Lower leg skin (tissue), 3 donors: ENCODE data around the gene ACCSL.

ENCODE experiments used
- POLR2A ChIP-seq, 2 donors: fragments of 450-650 bp; IDR thresholded peaks; one replicate each; pipeline ENCODE4 v1.6.1; 2016 to 2017; ENCODE audit warnings: antibody characterized with exemption in 2 of 2, mild to moderate bottlenecking in 1 of 2, moderate library complexity in 1 of 2
- TF ChIP-seq, protein P1 (sequence below), 3 donors: fragments of 450-650 bp; IDR thresholded peaks; one replicate each; pipeline ENCODE4 v1.5.1; 2016; ENCODE audit warnings: antibody characterized with exemption in 3 of 3, mild to moderate bottlenecking in 3 of 3, moderate library complexity in 2 of 3

DNA sequence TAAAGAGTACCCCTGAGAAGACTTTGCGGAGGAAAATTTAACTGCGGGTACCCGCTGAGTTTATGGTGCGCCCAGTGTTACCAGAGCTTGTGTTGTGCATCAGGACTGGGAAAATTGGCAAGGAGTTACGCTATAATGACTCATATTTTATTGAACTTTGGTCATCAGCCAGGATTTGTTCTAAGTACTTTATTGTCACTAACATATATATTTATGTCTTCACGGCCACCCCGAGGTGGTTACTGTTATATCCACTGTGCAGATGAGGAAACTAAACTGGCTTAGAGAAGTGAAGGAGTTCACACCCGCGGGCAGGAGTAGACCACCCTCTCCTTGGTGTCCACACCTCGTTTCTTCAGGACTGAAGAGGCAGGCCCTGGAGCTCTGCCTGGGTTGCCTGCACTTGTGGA is 19.0 kb downstream of the ACCSL start:
- TF ChIP-seq, protein P1, sequence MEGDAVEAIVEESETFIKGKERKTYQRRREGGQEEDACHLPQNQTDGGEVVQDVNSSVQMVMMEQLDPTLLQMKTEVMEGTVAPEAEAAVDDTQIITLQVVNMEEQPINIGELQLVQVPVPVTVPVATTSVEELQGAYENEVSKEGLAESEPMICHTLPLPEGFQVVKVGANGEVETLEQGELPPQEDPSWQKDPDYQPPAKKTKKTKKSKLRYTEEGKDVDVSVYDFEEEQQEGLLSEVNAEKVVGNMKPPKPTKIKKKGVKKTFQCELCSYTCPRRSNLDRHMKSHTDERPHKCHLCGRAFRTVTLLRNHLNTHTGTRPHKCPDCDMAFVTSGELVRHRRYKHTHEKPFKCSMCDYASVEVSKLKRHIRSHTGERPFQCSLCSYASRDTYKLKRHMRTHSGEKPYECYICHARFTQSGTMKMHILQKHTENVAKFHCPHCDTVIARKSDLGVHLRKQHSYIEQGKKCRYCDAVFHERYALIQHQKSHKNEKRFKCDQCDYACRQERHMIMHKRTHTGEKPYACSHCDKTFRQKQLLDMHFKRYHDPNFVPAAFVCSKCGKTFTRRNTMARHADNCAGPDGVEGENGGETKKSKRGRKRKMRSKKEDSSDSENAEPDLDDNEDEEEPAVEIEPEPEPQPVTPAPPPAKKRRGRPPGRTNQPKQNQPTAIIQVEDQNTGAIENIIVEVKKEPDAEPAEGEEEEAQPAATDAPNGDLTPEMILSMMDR (IDR thresholded peaks at IDR 0.05), result no peak
- no peak for TF ChIP-seq POLR2A (IDR thresholded peaks at IDR 0.05)
